Urinary bladder (tissue), 4 donors: ENCODE results near the gene SIGLEC1. TPM values are rescaled to one million over a fixed set of nuclear protein-coding genes. Genes with fewer than 3 reads are reported as not detected.

Experiments
- DNase-seq: peaks from one replicate; pipeline ENCODE4 v3.0.0-alpha.2; 2015; ENCODE audit errors: extremely low spot score
- H3K27ac ChIP-seq: one replicate; pipeline ENCODE4 v1.5.1; 2013; ENCODE audit warnings: low read depth, mild to moderate bottlenecking, moderate library complexity
- H3K36me3 ChIP-seq: one replicate; pipeline ENCODE4 v1.6.1; 2013; ENCODE audit warnings: mild to moderate bottlenecking, moderate library complexity; ENCODE audit not compliant: insufficient read depth
- H3K4me1 ChIP-seq: one replicate; pipeline ENCODE4 v1.6.1; 2013; ENCODE audit warnings: mild to moderate bottlenecking, moderate library complexity; ENCODE audit not compliant: insufficient read depth
- H3K4me3 ChIP-seq: one replicate; pipeline ENCODE4 v1.5.1; 2013; ENCODE audit warnings: low read depth, low read length
- WGBS: extraction: QIAGEN DNeasy Blood & Tissue Kit; methylation state at CpG from one replicate; pipeline ENCODE4 v1.1.7; 2013; 5-methylcytosine and 5-hydroxymethylcytosine counted together
- polyA plus RNA-seq: library from polyadenylated mRNA; stranded (reverse); fragments of 200-250 nt; gene quantifications from one replicate; pipeline ENCODE4 v1.2.3, GENCODE V29; 2013
- total RNA-seq: library from RNA; depleted of rRNA; stranded (reverse); fragments of >200 nt; gene quantifications from one replicate; pipeline ENCODE4 v1.2.3, GENCODE V29; 2014
- donor health status: healthy with polysubstance abuse.
- donor health status: healthy.

Gene SIGLEC1
- total and polyA plus RNA-seq, 2 donors: 3.2 to 7.6 TPM

GRCh38 chr20:3728354-3728753 lies 16.0 kb upstream of the SIGLEC1 start:
- no peak for DNase-seq
- no peaks in the 10 kb centered on the region for H3K36me3 ChIP-seq
- no peaks in the 10 kb centered on the region for H3K4me1 ChIP-seq
- no peak overlapping the region for H3K4me3 ChIP-seq
- H3K27ac ChIP-seq: no peak overlapping the region
- 88% methylated on average over 5 of the region's 5 CpGs for WGBS

GRCh38 chr20:3727401-3728021 lies 15.1 kb upstream of the SIGLEC1 start:
- Histone ChIP-seq H3K27ac (no peak overlapping the region), H3K4me3 (no peak overlapping the region), H3K36me3 (no peaks in the 10 kb centered on the region), H3K4me1 (no peaks in the 10 kb centered on the region)
- DNase-seq: no peak
- 26% methylated on average over 11 of the region's 11 CpGs for WGBS

GRCh38 chr20:3724356-3724755 lies 12.0 kb upstream of the SIGLEC1 start:
- DNase-seq: no peak
- H3K4me3 ChIP-seq: no peak overlapping the region
- 74% methylated on average over 4 of the region's 4 CpGs for WGBS
- H3K36me3 ChIP-seq: no peaks in the 10 kb centered on the region
- no peak overlapping the region for H3K27ac ChIP-seq
- no peaks in the 10 kb centered on the region for H3K4me1 ChIP-seq

- Histone ChIP-seq H3K27ac (no peak overlapping the region), H3K36me3 (no peaks in the 10 kb centered on the region), H3K4me1 (no peaks in the 10 kb centered on the region), H3K4me3 (no peak overlapping the region)
- no peak for DNase-seq
- WGBS: 89% methylated on average over 8 of the region's 8 CpGs
Observed at GRCh38 chr20:3723284-3723683, 10.9 kb upstream of the SIGLEC1 start.

- no peak overlapping the region for H3K4me3 ChIP-seq
- WGBS: 78% methylated on average over 4 of the region's 4 CpGs
- no peak for DNase-seq
- no peak overlapping the region for H3K27ac ChIP-seq
- H3K36me3 ChIP-seq: no peaks in the 10 kb centered on the region
- no peaks in the 10 kb centered on the region for H3K4me1 ChIP-seq
Observed at GRCh38 chr20:3721912-3722311, 9.5 kb upstream of the SIGLEC1 start.

- DNase-seq: no peak
- WGBS: 54% methylated on average over 6 of the region's 6 CpGs
- Histone ChIP-seq H3K4me3 (no peak overlapping the region), H3K27ac (no peak overlapping the region), H3K4me1 (no peaks in the 10 kb centered on the region), H3K36me3 (no peaks in the 10 kb centered on the region)
Observed at GRCh38 chr20:3720626-3721025, 8.2 kb upstream of the SIGLEC1 start.

GRCh38 chr20:3720068-3720467 lies 7.7 kb upstream of the SIGLEC1 start:
- DNase-seq: no peak
- H3K4me1 ChIP-seq: no peaks in the 10 kb centered on the region
- no peak overlapping the region for H3K4me3 ChIP-seq
- H3K36me3 ChIP-seq: no peaks in the 10 kb centered on the region
- H3K27ac ChIP-seq: no peak overlapping the region
- WGBS: 82% methylated on average over 2 of the region's 2 CpGs

DNA sequence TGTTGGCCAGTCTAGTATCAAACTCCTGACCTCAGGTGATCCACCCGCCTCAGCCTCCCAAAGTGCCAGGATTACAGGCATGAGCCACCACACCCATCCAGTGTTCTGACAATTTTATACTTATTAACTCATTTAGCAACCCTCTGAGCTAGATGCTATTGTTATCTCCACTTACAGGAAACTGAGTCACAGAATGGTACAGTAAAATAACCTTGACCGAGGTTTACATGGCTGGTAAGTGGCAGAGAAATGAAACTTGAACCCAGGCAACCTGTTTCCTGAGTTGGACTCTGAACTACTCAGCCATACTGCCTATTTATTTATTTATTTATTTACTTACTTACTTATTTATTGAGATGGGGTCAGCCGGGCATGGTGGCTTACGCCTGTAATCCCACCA lies 6.6 kb upstream of the SIGLEC1 start:
- H3K4me1 ChIP-seq: no peaks in the 10 kb centered on the region
- H3K27ac ChIP-seq: no peak overlapping the region
- DNase-seq: no peak
- no peak overlapping the region for H3K4me3 ChIP-seq
- WGBS: 88% methylated on average over 4 of the region's 4 CpGs
- H3K36me3 ChIP-seq: no peaks in the 10 kb centered on the region

DNA sequence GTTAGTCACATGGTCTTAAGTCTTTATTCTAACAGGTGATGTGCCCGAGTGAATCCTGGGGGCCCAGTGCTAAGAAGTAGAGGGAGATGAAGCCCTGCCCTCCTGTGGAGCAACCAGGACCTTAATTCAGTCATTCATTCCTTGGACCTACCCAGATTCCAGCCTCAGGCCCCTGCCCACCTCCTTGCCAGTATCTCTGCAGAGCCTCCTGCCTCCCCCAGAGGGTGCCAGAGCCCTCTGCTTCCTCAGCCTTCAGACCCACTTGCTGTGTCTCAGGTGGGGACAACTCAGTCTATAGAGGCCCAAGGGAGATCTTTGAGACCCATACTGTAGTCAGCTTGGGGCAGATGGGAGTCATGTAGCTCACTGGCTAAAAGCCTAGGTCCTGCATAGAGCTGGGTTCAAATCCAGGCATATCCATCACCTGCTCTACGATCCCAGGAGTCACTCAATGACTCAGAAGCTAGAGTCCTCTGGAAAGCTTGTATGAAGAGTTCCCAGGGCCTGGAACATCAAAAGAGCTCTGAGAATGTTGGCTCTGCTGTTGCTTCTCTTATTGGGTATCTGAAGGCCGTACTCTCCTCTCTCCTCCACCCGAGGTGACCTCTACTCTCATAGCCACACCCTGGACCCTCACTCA lies 3.9 kb upstream of the SIGLEC1 start:
- H3K4me3 ChIP-seq: no peak overlapping the region
- H3K4me1 ChIP-seq: no peaks in the 10 kb centered on the region
- no peak overlapping the region for H3K27ac ChIP-seq
- 71% methylated on average over 4 of the region's 4 CpGs for whole genome bisulfite sequencing
- H3K36me3 ChIP-seq: no peaks in the 10 kb centered on the region
- DNase-seq: no peak

GRCh38 chr20:3714092-3714491 lies 1.7 kb upstream of the SIGLEC1 start:
- Histone ChIP-seq H3K36me3 (no peaks in the 10 kb centered on the region), H3K27ac (no peak overlapping the region)
- 80% methylated on average over 4 of the region's 4 CpGs for WGBS

GRCh38 chr20:3711484-3711941 lies 887 bp downstream of the SIGLEC1 start:
- no peak overlapping the region for H3K27ac ChIP-seq
- no peak for DNase-seq
- no peaks in the 10 kb centered on the region for H3K4me1 ChIP-seq
- H3K4me3 ChIP-seq: no peak overlapping the region
- H3K36me3 ChIP-seq: no peaks in the 10 kb centered on the region
- WGBS: 69% methylated on average over 4 of the region's 4 CpGs

More at GRCh38 chr20:3714092-3714491, 1.7 kb upstream of the SIGLEC1 start:
- no peak overlapping the region for H3K4me3 ChIP-seq
- DNase-seq: no peak
- H3K4me1 ChIP-seq: no peaks in the 10 kb centered on the region

GRCh38 chr20:3710703-3711483 lies 1.5 kb downstream of the SIGLEC1 start:
- no peak overlapping the region for H3K4me3 ChIP-seq
- no peak overlapping the region for H3K27ac ChIP-seq

DNA sequence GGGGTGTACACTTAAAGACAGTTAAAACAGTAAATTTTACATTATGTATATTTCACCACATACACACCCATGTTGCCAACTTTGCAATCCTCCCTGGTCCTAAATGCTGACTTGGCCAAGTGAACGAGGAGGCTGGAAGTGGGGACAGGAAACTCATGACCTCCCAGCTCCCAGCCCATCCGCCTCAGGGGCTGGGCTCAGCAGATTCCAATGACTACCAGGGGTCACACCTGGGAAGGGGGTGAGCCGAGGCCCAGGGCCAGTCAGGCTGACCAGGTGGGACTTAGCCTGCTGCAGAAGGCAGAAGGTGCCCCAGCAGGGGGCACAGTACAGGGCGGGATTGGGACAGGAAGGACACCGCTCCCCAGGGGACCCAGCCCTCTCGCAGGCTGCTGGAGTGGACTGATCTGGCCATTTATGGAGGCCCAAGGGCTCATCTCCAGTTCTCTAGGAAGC lies 2.4 kb downstream of the SIGLEC1 start:
- Histone ChIP-seq H3K4me1 (no peaks in the 10 kb centered on the region), H3K4me3 (no peak overlapping the region), H3K36me3 (no peaks in the 10 kb centered on the region), H3K27ac (no peak overlapping the region)
- WGBS: 63% methylated on average over 6 of the region's 6 CpGs
- DNase-seq: no peak

More at GRCh38 chr20:3710703-3711483, 1.5 kb downstream of the SIGLEC1 start:
- WGBS: 31% methylated on average over 18 of the region's 18 CpGs
- no peaks in the 10 kb centered on the region for H3K4me1 ChIP-seq
- DNase-seq: no peak
- no peaks in the 10 kb centered on the region for H3K36me3 ChIP-seq

- no peak for DNase-seq
- H3K4me1 ChIP-seq: no peaks in the 10 kb centered on the region
- 95% methylated on average over 3 of the region's 3 CpGs for WGBS
- no peaks in the 10 kb centered on the region for H3K36me3 ChIP-seq
- H3K27ac ChIP-seq: no peak overlapping the region
- H3K4me3 ChIP-seq: no peak overlapping the region
Observed at GRCh38 chr20:3707508-3707899, 4.9 kb downstream of the SIGLEC1 start.
